ENCODE measurements around the gene SGCA.

Gene SGCA

DNA sequence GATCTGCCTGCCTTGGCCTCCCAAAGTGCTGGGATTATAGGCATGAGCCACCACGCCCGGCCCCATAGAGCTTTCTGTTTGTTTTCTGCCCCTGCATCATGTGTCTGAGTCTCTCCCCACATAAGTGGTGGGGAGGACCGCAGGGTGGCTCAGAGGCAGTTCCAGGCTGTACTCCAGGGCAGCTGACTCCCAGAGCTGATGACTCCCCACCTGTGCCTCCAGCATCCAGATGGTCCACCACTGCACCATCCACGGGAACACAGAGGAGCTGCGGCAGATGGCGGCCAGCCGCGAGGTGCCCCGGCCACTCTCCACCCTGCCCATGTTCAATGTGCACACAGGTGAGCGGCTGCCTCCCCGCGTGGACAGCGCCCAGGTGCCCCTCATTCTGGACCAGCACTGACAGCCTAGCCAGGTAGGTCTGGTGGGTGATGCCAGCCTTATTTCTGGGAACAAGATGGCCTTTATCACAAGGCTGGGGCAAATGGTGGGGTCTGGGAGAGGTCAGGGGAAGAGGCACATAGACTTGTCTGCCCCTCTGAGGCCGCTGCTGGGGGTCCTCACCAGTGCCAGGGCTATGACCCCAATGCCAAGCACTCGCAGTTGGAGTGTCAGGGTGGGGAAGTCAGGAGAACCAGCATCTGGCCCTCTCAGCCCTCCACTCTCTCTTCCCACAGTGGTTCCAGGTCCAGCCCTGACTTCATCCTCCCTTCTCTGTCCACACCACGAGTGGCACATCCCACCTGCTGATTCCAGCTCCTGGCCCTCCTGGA, 9.4 kb downstream of the SGCA start:
- TF ChIP-seq, protein P1, sequence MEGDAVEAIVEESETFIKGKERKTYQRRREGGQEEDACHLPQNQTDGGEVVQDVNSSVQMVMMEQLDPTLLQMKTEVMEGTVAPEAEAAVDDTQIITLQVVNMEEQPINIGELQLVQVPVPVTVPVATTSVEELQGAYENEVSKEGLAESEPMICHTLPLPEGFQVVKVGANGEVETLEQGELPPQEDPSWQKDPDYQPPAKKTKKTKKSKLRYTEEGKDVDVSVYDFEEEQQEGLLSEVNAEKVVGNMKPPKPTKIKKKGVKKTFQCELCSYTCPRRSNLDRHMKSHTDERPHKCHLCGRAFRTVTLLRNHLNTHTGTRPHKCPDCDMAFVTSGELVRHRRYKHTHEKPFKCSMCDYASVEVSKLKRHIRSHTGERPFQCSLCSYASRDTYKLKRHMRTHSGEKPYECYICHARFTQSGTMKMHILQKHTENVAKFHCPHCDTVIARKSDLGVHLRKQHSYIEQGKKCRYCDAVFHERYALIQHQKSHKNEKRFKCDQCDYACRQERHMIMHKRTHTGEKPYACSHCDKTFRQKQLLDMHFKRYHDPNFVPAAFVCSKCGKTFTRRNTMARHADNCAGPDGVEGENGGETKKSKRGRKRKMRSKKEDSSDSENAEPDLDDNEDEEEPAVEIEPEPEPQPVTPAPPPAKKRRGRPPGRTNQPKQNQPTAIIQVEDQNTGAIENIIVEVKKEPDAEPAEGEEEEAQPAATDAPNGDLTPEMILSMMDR (IDR thresholded peaks at IDR 0.05; ENCODE audit: borderline replicate concordance, insufficient read depth, low read depth, low read length), result no peak
- no peak overlapping the region for H3K4me3 ChIP-seq (ENCODE audit: low read depth, low read length)

DNA sequence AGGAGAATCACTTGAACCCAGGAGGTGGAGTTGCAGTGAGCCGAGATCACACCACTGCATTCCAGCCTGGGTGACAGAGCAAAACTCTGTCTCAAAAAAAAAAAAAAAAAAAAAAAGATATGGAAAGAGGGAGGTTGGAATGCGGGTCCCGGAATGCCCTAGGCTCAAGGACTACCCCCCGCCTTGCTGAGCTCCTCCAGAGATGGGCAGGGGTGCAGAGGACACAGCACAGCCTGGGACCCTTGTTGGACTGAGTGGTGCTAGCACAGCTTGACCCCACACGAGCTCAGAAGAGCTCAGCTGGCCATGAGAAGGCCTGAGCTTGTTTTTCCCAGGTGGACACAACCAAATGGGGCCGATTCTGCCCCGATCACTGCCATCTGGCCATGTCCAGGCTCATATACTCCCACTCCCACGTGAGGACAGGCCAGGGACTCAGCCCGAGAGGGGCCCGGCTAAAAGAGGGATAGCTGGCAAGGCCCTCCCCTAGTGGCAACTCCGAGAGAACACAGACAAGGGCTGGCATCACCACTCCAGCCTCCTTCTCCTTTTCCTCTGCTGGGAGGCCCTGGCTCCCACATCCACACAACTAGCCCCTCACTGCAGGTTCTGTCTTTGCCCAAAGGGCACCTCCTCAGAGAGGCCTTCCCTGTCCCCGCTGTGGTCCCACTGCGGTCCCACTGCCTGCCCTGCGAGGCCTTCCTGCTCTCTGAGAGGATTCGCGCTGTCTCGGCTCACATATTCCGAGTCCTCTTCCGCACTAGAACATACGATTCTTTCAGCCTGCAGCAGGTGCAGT, 11.0 kb downstream of the SGCA start:
- no peak overlapping the region for H3K4me3 ChIP-seq (ENCODE audit: low read depth, low read length)
- TF ChIP-seq, protein P1 (IDR thresholded peaks at IDR 0.05; ENCODE audit: borderline replicate concordance, insufficient read depth, low read depth, low read length), result no peak

DNA sequence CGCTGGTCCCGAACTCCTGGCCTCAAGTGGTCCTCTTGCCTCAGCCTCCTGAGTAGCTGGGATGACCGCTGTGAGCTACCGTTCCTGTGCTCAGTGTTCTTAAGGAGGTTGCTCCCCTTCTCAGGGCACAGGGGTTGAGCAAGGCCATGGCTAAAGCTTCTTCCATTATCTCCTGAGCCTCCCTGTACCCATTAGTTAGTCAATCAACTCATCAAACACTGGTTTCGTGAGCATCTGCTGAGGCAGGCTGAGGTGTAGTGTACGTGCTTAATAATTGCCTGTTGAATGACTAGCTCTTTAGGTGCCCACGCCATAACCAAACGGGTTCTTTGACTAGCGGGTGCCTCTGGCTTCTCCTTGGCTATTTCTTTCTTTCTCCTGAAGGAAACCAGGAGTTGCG, 11.7 kb downstream of the SGCA start:
- no peak overlapping the region for H3K4me3 ChIP-seq (ENCODE audit: low read depth, low read length)
- TF ChIP-seq, protein P1 (IDR thresholded peaks at IDR 0.05; ENCODE audit: borderline replicate concordance, insufficient read depth, low read depth, low read length), result no peak

DNA sequence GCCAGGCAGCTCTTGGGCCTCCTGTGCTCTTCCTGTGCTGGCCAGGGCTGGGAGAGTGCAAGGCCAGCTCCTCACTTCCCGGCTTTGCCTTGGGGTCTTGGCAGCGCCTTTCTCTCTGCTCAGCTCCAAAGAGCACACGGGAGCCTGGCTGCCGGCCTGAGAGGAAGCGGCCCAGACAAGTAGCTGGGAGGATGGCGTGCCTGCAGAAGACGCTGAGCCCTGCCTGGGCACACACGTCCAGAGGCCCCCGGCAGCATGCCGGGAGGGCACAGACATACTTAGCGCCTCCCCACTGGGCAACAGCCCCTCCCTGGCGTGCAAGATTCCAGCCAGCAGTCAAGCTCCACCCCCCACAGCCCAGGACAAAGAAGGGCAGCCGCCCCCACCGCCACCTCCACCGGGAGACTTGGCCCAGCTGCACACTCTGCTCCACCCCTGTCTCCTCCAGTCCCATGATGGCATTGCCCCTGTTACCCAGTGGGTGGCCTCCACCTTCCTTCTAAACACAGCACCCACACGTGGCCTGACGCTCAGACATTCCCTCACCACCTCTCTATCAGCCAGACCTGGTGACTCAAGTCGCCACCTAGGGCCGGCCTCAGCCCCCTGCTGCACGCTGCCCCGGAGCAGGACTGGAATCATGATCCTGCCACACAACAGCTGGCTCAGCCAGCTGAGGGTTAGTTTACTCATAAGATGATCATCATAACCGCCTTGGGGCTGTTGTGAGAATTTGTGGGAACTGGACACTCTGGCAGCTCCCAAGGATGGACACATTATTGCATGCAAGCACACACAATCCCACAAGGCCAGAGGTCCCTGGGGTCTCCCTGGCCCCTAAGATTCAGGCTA, 12.4 kb downstream of the SGCA start:
- no peak overlapping the region for H3K4me3 ChIP-seq (ENCODE audit: low read depth, low read length)
- TF ChIP-seq, protein P1 (IDR thresholded peaks at IDR 0.05; ENCODE audit: borderline replicate concordance, insufficient read depth, low read depth, low read length), result peak; percentile 79

DNA sequence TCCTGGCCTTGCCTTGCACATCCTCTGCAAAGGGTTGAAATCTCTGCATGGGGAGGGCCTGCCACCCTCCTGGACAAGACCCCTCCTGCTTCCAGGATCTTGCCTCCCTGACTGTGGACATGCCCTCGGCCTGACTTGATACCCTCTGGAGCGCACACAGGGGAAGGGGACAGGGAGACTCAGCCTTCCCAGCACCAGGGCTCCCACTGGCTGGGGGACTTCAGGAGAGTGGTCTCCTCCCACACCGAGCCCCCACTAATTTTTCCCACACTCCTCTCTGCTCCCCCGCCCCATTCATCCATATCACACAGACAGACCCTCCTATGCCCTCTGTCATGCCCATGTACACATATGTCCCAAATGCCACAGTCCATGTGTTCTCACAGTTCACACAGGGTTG, 14.3 kb downstream of the SGCA start:
- H3K4me3 ChIP-seq (ENCODE audit: low read depth, low read length), result no peak overlapping the region
- TF ChIP-seq, protein P1 (IDR thresholded peaks at IDR 0.05; ENCODE audit: borderline replicate concordance, insufficient read depth, low read depth, low read length), result no peak

DNA sequence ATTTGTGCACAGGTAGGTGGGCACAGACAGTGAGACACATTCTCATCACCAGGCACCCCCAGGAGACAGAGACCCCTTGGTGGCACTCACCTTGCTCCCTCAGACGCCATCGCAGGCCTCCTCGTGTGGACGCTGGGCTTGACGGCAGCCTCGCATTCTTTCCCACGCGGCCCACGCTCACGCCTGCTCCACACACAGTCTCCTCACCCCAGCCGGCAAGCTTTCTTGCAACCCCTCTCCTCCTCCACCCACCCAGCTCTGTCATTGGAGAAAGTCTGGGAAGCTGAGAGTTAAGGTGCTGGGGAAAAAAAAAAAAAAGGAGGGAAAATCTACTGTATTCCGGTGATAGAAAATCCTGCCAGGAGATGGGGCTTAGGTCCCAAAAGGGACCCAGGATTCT, 14.8 kb downstream of the SGCA start:
- H3K4me3 ChIP-seq (ENCODE audit: low read depth, low read length), result no peak overlapping the region
- TF ChIP-seq, protein P1 (IDR thresholded peaks at IDR 0.05; ENCODE audit: borderline replicate concordance, insufficient read depth, low read depth, low read length), result no peak

All from GM12875 (cell line).